IgD-negative memory B cell (primary cell): ENCODE data around the gene CACNB3. TPM values are rescaled to one million over a fixed set of nuclear protein-coding genes. Genes with fewer than 3 reads are reported as not detected.

ENCODE experiments used
- H3K27ac Mint-ChIP-seq, 3 donors: one replicate each; pipeline ENCODE4 v1.8.0; 2020 to 2022; ENCODE audit warnings: mild to moderate bottlenecking in 3 of 3, mixed read lengths in 3 of 3, moderate library complexity in 1 of 3
- H3K27me3 Mint-ChIP-seq: one replicate; pipeline ENCODE4 v1.8.0; 2021; ENCODE audit warnings: mixed read lengths
- H3K36me3 Mint-ChIP-seq: one replicate; pipeline ENCODE4 v1.8.0; 2020; ENCODE audit warnings: mild to moderate bottlenecking, mixed read lengths
- H3K4me1 Mint-ChIP-seq, 3 donors: one replicate each; pipeline ENCODE4 v1.8.0; 2020 to 2022; ENCODE audit warnings: mixed read lengths in 3 of 3, mild to moderate bottlenecking in 1 of 3
- H3K4me3 Mint-ChIP-seq, 4 donors: one replicate each; pipeline ENCODE4 v1.8.0; 2020 to 2022; ENCODE audit warnings: mild to moderate bottlenecking in 4 of 4, mixed read lengths in 4 of 4, moderate library complexity in 3 of 4
- H3K9me3 Mint-ChIP-seq, 3 donors: one replicate each; pipeline ENCODE4 v1.8.0; 2020 to 2021; ENCODE audit warnings: mixed read lengths in 3 of 3, mild to moderate bottlenecking in 1 of 3
- polyA plus RNA-seq: library from polyadenylated mRNA; unstranded; fragments of 300-500 nt; fragmentation: Illumina TruSeq; gene quantifications from one replicate; pipeline ENCODE4 v1.2.3, GENCODE V29; 2021

CACNB3 gene
- 0.39 TPM for polyA plus RNA-seq

DNA sequence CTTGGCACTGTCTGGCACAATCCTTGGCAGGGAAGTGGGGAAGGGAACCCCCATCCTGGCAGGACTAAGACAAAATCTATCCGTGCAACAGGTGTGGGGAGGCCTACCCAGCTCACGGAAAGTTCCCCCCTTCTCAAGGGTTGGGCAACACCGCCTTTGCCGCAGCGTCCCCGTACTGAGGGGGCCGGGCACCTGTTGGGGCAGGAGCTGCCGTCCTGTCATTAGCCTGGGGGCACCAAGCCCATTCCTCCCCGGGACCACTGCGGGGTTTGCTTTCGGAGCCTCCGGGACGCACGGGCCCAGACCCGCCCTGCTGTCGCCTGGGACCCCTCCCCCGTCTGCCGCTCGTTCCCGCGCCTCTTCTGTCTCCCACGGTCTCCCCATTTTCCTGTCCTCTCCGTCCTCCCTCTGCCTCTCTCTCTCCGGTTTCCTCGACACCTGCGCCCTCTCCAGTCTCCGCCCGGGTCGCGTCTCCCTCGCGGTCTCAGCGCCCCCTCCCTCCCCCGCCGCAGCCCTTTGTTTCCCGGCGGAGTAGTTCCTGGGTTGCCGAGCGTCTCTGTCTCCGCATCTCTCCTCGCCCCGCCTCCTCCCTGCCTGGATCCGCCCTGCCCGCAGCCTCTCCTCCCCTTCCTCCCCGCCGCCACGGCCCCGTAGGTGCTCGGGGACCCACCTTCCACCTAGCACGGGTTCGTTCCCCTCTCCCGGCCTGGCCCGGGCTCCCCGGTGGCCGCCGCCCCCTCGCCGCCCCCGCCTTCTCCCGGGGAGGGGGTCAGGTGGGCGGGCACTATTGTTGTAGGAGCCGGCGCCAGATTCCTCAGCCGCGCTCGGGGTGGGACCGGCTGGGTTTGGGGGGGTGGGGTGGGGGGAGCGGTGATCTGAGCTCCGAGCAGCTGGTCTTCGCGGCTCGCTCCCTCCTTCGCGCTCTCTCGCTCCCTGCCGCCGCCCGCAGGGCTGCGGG lies at the start of gene CACNB3:
Gene CACNB3, plus strand, starts transcription at position 624 of the 958 bp plus-strand sequence. CDS start 434 bp downstream, outside the sequence.
- Mint-ChIP-seq H3K4me1 (peaks cover 6 to 13% (median 6%) of the 10 kb centered on the region in 3 donors), H3K4me3 (peak within 1 kb of the TSS; percentile 81 to 95 (median 88)), H3K27me3 (peaks cover 5% of the 10 kb centered on the region), H3K36me3 (no peaks in the 10 kb centered on the region), H3K27ac (no peak within 1 kb of the TSS), H3K9me3 (no peaks in the 10 kb centered on the region)

DNA sequence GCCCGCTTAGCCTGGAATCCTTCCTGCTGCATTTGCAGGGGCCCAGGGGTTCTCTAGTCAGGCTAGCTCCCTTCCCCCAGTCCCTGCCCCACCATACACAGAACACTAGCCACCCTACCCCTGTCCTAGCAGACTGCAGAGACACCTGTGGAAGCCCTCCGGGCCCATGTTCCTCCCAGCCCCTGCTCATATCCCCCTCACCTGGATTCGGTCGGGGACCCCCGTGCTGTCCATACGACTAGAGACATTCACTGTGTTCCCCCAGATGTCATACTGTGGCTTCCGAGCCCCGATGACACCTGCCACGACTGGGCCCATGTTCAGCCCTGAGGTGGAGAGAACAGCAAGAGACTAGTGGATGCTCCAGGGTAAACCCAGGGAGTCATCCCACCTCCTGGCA lies 49.6 kb upstream of the CACNB3 start:
- H3K4me3 Mint-ChIP-seq, result no peak overlapping the region
- peaks cover 6 to 16% (median 13%) of the 10 kb centered on the region in 3 donors for H3K4me1 Mint-ChIP-seq
- no peaks in the 10 kb centered on the region for H3K9me3 Mint-ChIP-seq
- no peak overlapping the region for H3K27ac Mint-ChIP-seq
- no peaks in the 10 kb centered on the region for H3K36me3 Mint-ChIP-seq
- peaks cover 3% of the 10 kb centered on the region for H3K27me3 Mint-ChIP-seq

DNA sequence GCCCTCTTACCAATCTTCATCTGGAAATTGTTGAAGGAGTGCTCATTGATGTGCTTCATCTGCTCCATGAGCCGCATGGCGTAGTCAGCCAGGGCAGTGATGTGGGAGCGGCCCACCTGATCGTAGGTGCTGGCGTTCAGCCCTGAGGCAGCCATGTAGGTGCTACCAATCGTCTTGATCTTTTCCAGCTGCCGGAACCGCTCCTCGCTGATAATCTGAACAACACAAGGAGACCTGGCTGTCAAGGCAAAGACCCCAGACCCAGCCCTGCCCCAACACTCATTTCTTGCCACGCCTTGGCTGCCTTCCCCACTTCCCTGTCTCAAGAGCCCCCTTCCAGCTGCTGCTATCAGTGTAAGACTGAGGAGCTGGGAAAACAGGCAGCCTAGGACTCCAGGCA lies 47.5 kb upstream of the CACNB3 start:
- Mint-ChIP-seq H3K27ac (no peak overlapping the region), H3K9me3 (no peaks in the 10 kb centered on the region), H3K27me3 (peaks cover 7% of the 10 kb centered on the region), H3K36me3 (no peaks in the 10 kb centered on the region), H3K4me1 (peaks cover 0 to 5% (median 2%) of the 10 kb centered on the region in 3 donors), H3K4me3 (no peak overlapping the region)

DNA sequence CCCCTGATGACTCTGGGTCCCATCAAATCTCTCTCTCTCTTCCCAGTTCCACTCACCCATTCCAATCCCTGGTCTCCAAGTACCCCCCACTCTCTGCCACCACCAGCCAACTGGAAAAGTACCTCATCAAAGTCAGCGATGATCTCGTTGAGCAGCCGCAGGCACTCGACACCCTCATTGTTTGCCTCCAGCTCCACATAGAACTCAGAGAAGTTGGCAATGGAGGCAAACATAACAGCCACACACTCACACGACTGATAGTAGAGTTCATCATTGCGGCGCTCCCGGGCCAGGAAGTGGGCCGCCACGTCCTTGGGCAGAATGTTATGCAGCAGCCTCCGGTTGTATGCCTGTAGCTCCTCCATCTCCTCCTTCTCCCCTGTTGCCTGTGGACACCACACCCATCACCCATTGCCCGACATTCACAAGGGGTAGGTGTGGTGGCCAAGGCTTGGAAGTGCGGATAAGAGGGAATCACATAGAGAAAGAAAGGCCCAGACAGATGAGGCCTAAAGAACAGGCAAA lies 46.6 kb upstream of the CACNB3 start:
- Mint-ChIP-seq H3K9me3 (no peaks in the 10 kb centered on the region), H3K27ac (peak overlapping the region in 1 of 3 donors; percentile 70), H3K4me3 (no peak overlapping the region), H3K27me3 (peaks cover 7% of the 10 kb centered on the region), H3K4me1 (no peaks in the 10 kb centered on the region), H3K36me3 (no peaks in the 10 kb centered on the region)

DNA sequence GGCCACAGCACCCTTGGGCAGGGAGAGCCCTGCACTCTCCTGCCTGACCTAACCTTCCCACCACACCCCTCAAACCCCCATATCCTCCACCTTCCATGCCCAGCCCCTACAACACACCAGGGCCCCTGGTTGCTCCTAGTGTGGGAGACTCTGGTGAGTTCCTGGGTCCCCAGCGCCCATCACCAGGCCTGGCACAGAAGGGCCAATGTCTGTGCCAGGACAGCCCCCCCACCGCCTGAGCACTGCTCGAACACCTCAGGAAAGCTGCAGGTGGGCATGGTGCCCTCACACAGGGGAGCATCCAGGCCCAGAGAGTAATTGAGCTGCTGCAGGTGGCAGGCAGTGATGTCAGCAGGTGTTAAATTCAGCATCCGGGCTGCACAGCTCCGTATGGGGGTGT lies 44.6 kb upstream of the CACNB3 start:
- Mint-ChIP-seq H3K27ac (no peak overlapping the region), H3K4me3 (no peak overlapping the region)

DNA sequence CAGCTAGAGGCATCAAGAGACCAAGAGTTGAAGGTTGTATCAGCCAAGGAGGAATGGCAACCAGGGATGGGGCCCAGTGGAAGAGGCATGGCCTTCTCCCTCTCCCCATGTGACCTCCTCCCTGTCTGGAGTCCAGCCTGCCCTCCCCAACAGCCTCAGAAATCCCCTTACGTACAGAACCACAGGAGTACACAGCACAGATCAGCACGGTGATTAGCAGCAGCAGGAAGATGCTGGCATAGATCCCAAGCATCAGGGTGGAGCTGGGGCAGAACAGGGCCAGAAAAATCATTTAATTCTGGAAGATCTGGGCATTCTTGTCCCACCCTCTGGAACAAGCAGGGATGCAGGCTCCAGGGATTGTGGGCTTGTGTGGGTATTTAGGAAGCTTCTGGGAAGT lies 43.8 kb upstream of the CACNB3 start:
- Mint-ChIP-seq H3K27me3 (peaks cover 3% of the 10 kb centered on the region), H3K27ac (no peak overlapping the region), H3K9me3 (no peaks in the 10 kb centered on the region), H3K36me3 (peaks cover 2% of the 10 kb centered on the region), H3K4me1 (no peaks in the 10 kb centered on the region), H3K4me3 (peak overlapping the region in 1 of 4 donors; percentile 67)

More for the DNA sequence above, 44.6 kb upstream of the CACNB3 start:
- Mint-ChIP-seq H3K9me3 (no peaks in the 10 kb centered on the region), H3K27me3 (peaks cover 5% of the 10 kb centered on the region), H3K36me3 (peaks cover 2% of the 10 kb centered on the region), H3K4me1 (no peaks in the 10 kb centered on the region)

DNA sequence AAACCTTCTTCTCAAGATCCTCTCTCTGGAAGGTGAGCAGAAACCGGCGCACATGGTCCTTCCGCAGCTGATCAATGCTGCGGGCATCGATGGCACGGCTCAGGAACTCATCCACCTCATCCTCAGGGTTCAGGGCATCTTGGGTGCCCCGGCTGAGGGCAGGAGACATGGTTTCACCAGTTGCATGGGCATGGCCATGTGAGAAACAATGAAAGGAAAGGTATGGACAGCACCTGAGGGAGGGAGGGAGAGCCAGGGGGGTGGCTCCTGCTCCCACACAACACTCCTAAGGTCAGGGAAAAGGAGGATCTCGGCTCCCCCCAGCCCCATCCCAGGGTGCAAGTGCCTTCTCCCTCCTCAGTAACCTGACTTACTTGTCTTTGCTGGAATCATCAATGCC lies 43.0 kb upstream of the CACNB3 start:
- Mint-ChIP-seq H3K9me3 (no peaks in the 10 kb centered on the region), H3K4me1 (no peaks in the 10 kb centered on the region), H3K27me3 (peaks cover 5% of the 10 kb centered on the region), H3K27ac (peak overlapping the region in 1 of 3 donors; percentile 83), H3K4me3 (no peak overlapping the region), H3K36me3 (peaks cover 2% of the 10 kb centered on the region)

DNA sequence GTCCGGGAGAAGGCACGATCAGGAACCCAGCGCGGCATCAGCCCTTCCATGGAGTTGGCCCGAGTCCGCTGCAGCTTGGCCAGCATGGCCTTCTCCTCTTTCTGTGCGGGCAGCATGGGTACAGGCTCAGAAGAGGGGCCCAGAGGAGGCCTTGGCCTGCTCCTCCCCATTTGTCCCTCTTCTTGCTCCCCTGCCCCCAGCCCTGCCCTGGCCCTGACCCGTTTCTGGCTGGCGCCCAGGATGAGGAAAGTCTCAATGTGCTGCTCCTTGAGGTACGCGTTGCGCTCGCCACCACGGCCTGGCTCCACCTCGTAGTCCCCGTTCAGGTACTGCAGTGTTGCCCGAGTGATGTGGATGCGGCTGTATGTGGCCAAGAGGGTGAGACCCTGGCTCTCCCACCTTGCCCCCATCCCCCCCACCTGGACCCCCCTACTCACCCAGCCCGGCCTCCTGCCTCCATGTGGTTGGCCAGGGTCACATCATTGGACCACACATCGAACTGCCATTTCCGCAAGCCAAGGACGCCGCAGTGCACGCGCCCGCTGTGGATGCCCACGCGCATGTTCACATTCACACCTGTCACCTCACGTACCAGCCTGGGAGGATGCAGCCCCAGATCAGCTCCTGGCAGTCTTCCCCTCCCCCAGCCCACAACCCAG lies 42.2 kb upstream of the CACNB3 start:
- no peak overlapping the region for H3K27ac Mint-ChIP-seq
- peaks cover 2% of the 10 kb centered on the region for H3K36me3 Mint-ChIP-seq
- H3K9me3 Mint-ChIP-seq, result no peaks in the 10 kb centered on the region
- no peaks in the 10 kb centered on the region for H3K4me1 Mint-ChIP-seq
- peaks cover 5% of the 10 kb centered on the region for H3K27me3 Mint-ChIP-seq
- no peak overlapping the region for H3K4me3 Mint-ChIP-seq

DNA sequence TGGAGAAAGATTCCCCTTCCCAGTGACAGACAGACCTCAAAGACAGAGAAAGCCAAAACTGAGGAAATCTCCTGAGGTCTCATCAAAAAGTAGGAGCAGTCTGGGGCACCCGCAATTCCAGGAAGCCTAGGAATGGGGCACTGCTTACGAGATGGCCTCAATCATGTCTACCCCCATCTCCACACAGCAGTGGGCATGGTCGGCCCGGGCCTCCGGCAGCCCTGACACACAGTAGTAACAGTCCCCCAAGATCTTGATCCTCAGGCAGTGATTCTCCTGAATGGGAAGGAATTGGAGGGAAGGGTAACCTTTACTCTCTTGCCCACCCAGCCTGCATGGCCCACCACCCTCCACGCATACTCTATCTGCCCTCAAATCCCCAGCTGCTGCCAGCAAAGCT lies 41.3 kb upstream of the CACNB3 start:
- no peaks in the 10 kb centered on the region for H3K4me1 Mint-ChIP-seq
- no peak overlapping the region for H3K4me3 Mint-ChIP-seq
- peaks cover 5% of the 10 kb centered on the region for H3K27me3 Mint-ChIP-seq
- peaks cover 2% of the 10 kb centered on the region for H3K36me3 Mint-ChIP-seq
- no peak overlapping the region for H3K27ac Mint-ChIP-seq
- H3K9me3 Mint-ChIP-seq, result no peaks in the 10 kb centered on the region

DNA sequence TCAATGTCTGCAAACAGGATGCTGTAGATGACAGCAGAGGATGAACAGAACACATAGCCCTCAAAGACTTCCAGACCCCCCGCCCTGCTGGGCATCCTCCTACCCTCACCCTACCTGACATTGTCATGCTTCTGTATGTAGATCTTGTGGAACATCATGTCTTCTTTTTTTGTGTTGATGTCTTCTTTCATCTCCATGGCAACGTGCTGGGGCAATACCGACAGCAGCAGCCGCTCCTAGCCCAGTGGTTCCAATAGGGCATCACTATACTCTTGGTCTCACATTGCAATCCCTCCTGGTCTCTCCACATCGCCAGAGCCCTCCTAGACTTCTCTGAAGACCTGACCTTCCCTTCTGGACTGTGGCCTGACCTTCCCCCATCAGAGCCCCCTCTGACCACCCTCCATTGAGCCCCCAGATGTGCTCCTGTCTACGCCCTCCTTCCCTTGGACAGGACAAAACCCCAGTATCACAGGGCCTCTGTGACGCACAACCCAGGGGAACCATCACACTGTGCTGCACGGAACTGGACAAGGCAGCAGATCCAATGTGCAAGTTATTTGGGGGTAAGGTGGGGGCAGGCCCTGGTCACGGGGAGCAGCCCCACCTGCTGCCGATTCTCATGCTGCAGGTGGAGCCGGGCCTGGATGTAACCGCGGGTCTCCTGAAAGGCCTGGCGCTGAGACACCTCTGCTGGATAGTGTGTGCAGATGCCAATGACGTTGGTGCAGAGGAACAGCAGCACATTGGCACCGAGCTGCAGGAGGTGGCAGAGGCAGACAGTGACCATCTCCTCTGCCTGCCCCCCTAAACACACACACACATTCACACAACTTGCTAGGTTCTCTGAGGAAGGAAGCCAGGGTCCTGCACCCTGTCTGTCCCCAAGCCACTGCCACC lies 40.5 kb upstream of the CACNB3 start:
- Mint-ChIP-seq H3K27ac (no peak overlapping the region), H3K4me1 (no peaks in the 10 kb centered on the region), H3K36me3 (peaks cover 2% of the 10 kb centered on the region), H3K9me3 (no peaks in the 10 kb centered on the region), H3K4me3 (no peak overlapping the region), H3K27me3 (peaks cover 5% of the 10 kb centered on the region)

DNA sequence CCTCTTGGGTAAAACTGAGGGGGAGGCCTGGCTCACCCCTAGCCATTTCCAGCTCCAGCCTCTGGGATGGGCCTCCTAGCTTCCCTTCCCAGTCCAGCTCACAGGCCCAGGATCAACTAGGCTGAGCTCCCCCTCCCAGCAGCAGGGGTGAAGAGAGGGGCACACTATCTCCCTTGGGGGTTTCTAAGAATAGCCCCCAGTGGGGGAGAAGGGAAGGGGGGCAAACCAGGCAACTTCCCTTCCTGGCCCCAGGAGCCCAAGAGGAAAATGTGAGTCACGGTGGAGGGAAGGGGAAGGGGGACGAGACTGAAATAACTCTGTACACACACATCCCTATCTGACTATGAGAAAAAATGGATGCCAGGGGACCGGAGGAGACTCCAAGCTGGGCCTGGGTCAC lies 38.4 kb upstream of the CACNB3 start:
- peaks cover 0 to 1% (median 0%) of the 10 kb centered on the region in 3 donors for H3K4me1 Mint-ChIP-seq
- no peak overlapping the region for H3K27ac Mint-ChIP-seq
- peaks cover 2% of the 10 kb centered on the region for H3K36me3 Mint-ChIP-seq
- no peaks in the 10 kb centered on the region for H3K9me3 Mint-ChIP-seq
- H3K27me3 Mint-ChIP-seq, result peaks cover 7% of the 10 kb centered on the region
- H3K4me3 Mint-ChIP-seq, result no peak overlapping the region

DNA sequence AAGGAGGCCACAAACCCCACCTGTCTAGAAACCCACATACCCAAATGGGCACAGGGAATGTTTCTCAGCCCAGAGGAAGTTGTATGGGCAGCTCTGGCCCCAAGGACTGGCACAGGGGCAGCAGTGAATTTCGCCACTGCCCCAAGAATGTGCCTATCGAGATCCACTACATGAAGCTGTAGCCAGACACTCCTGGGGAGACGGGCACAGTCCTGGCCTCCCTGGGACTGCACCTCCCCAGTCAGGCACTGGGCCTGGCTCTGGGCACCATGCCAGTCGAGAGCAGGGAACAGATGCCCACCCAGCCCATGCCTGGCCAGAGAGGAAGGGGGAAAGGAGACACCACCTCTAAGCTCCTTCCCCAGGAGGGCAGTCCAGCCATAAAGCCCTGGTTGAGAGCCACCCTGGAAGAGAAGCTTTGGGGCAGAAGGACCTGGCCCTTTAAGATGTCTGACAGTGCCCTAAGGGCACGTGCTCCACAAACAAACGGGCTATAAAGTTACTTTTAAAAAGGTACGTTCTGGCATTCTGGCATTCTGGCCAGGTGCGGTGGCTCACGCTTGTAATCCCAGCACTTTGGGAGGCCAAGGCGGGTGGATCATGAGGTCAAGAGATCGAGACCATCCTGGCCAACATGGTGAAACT lies 37.8 kb upstream of the CACNB3 start:
- Mint-ChIP-seq H3K27ac (no peak overlapping the region), H3K4me1 (peaks cover 0 to 2% (median 0%) of the 10 kb centered on the region in 3 donors), H3K9me3 (no peaks in the 10 kb centered on the region), H3K36me3 (peaks cover 2% of the 10 kb centered on the region), H3K27me3 (peaks cover 8% of the 10 kb centered on the region), H3K4me3 (no peak overlapping the region)

DNA sequence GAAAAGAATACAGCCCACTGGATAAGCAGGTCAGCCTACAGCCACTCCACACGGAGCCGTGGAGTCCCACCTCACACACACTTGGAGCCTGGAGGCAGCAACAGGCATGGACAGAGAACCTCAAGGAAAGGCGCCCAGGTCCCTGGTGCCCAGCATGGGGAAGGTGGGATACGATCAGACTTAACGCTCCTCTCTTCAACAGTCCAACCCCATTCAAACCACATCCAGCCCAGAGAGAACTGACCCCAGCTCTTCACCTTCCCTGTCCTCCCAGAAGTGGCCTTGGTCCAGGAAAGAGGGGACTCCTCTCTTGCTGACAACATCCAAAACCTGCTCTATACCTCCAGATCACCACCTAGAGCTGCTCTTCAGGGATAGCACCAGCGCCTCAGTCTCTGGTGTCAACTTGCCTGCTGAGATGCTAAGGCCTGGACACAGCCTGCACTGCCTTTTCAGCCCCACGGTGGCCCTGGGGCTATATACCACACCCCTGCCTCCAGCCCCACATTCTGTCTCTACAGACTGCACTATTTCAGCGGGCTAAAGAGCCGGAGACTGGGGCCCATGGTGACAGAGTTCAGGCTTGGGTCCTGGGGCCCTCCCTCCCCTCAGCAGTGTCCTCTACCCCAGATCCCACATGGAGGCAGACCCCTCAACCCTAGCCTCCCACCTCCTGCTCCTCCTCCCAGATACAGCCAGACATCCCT lies 36.4 kb upstream of the CACNB3 start:
- Mint-ChIP-seq H3K36me3 (peaks cover 2% of the 10 kb centered on the region), H3K27me3 (peaks cover 11% of the 10 kb centered on the region), H3K4me3 (no peak overlapping the region), H3K27ac (no peak overlapping the region), H3K4me1 (peaks cover 0 to 2% (median 0%) of the 10 kb centered on the region in 3 donors), H3K9me3 (no peaks in the 10 kb centered on the region)
